NCI-H774 (cell line): Measurements from ENCODE around the gene CAMTA1.
"Not testable (repeated sequence)": the region's sequence is repeated elsewhere in the genome, so short reads cannot be mapped to it uniquely, and the experiment has no call there.

Source experiments
- DNase-seq: peaks from one replicate; lab custom pipeline; 2025; lab: John Stamatoyannopoulos, UW

The CAMTA1 gene

DNA sequence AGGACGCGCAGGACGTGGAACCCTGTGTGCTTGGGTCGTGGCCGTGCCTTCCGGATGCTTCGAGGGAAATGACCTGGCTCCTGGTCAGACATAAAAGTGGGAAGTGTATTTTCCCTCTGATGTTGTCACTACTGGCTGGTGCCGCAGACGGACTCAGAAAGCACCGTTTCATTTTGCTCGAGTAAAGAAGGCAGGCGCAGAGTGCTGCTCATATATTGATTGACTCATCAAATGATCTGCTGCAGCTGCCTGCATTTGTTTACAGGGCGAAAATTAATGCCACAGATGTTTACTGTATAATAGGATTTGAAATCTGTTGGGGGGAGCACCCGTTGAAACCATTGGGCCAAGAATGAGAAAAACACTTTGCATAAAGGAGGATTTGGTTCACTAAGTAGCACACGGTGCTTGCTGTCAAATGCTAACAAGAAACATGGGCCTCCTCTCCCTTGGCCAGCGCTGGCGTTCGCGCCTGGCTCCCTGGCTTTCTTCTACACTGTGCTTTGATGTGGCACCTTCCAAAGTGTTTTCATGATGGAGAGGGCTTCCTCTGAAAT, 365.5 kb downstream of the CAMTA1 start:
- no peak for DNase-seq

DNA sequence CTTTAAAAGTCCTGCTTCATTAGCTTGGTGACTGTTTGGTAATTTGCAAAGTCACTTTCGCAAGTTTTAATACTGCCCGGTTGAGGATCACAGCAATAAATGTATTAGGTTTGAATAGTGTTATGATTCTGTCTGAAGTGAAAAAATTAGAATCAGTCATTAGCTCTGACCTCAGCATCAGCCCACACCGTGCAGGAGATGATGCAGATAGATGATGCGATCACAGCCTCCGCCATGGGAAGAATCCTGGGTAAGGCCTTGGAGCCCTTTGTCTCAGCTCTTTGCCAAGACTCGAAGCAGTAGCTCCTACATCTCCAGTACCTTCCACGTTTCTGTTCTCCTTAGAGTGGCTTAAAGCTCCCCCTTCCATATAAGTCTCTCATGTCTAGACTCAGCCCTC, 366.7 kb downstream of the CAMTA1 start:
- no peak for DNase-seq

DNA sequence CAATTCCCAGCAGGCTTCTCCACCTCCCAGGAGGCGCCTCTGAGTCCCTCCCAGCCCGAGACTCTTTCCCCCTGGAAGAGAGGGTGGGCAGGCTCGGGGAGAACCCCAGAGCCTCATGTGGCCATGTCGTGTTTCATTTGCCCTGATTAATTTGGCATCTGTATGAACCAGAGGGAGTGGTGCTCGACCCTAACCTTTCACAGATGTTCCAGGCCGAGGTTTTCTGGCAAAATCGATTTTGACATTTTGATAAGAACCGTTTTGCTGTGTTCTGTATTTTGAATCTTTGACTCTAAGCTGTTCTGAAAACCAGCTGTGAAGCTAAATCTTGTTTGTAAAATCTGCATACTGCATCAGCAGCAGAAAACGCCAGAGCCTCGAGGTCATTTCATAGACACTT, 367.4 kb downstream of the CAMTA1 start:
- no peak for DNase-seq

DNA sequence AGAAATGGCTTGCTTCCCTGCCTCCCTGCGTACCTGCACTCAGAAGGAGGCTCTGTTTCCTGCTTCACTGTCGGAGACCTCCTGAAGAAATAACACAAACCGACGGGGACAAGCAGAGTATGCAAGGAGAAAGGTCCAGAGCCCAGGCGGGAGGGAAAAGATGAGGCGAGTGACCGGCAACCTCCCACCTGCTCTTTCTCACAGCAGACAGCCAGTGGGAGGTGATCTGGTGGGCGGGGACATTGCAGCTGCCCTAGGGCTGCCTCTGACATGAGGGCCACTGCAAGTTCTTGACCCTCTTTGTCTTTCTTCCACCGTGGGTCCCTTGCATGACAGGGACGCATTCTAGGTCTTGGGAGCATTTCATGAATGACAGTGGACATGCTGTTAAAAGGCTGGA, 368.2 kb downstream of the CAMTA1 start:
- DNase-seq, result no peak

DNA sequence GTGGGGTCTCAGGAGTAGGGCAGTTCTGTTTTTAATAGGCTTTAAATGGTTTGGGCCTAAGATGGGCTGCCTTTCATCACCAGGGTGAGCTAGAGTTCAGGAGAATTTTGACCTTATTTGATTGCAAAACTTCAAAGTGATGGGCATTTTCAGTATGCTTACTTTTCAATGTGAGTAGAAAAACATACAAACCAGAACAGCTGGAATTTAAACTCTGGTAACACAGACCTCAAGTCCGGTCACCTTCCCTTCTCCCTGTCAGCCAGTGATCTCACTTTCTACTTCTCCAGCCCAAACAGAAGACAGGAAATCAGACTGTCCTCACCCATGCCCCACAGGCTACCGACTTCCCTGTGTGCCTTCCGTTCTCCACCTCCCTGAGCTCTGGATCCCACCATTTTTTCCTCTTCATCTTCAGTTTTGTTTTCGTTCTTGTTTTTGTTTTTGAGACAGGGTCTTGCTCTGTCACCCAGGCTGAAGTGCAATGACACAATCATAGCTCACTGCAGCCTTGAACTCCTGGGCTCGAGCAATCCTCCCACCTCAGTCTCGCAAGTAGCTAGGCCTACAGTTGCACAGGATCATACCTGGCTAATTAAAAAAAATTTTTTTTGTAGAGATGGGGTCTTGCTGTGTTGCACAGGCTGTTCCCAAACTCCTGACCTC, 374.0 kb downstream of the CAMTA1 start:
- DNase-seq, result no peak

DNA sequence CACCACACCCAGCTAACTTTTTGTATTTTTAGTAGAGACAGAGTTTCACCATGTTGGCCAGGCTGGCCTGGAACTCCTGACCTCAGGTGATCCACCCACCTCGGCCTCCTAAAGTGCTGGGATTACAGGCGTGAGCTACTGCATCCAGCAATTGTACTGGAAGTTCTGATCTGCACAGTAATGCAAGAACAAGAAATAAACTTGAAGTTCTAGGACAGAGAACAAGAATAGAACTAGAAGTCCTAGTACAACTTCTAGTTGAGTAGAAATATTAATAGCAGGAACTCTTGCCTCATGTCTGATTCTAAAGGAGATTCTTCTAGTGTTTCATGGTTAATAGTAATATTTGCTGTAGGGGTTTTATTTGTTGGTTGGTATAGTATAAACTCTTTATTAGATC, 383.3 kb downstream of the CAMTA1 start:
- DNase-seq, result not testable (repeated sequence)

DNA sequence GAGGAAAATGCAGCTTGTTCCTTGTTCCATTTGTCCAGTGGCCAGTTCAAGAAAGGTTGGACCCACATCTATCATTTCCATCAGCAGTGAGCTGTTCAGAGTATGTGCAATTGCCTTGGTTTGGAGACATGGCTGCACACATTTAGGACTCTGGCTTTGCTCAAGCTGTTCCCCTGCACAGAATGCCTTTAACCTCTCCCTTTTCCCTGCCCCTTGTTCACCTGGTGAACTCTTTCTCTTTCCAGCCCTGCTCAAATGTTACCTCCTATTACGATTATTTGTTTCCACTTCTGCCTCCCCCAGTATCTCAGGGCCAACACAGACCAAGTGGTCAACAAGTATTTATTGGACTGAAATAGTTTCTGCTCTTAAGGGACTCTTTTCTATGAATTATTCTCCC, 385.9 kb downstream of the CAMTA1 start:
- DNase-seq, result no peak

DNA sequence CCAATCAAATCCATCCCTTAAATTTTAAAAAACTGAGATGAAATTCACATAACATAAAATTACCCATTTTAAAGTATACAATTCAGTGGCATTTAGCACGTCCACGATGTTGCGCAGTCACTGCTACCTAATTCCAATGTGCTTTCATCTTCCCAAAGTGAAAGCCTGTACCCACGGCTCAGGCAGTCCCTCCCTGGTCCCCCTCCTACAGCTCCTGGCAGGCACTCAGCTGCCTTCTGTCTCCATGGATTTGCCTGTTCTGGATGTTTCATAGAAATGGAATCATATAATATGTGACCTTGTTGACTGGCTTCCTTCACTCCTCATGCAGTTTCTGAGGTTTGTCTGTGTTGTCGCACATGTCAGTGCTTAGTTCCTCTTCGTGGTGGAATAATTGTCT, 386.3 kb downstream of the CAMTA1 start:
- DNase-seq, result no peak

DNA sequence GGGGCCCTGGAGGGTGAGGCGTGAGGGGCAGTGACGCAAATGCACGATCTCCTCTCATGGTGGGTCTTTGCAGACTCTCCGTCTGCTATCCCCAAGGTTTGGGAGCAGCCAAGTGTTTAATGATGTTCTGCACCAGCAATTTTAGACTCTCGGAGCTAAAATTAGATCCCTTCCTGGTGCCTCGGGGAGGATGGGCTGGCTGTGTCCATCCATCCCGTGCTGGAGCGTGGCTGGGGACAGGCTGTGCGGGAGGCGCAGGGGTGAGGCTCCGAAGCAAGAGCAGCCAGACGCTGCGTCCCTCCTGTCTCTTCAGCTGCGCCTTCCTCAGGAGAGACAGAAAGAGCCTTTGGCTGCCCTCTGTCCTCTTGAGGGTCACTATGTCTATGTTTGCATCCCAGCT, 387.6 kb downstream of the CAMTA1 start:
- DNase-seq, result no peak

DNA sequence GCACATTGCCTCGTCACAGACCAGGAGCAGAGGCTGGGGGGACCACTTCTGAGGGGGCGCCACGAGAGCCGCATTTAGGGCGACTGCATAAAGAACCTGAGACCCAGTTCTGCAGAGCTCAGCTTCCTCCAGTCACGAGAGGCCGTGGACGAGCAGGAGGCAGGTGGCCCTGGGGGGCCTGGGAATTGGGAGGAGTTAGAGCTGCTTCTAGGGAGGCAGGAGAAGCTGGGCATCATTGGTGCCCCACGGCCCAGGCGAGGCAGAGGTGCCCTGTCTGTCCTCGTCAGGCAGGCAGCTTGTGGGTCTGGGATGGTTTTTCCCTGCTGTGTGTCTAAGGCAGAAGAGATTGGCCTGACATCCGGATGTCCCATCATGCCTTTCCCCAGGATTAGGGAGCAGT, 389.3 kb downstream of the CAMTA1 start:
- no peak for DNase-seq

DNA sequence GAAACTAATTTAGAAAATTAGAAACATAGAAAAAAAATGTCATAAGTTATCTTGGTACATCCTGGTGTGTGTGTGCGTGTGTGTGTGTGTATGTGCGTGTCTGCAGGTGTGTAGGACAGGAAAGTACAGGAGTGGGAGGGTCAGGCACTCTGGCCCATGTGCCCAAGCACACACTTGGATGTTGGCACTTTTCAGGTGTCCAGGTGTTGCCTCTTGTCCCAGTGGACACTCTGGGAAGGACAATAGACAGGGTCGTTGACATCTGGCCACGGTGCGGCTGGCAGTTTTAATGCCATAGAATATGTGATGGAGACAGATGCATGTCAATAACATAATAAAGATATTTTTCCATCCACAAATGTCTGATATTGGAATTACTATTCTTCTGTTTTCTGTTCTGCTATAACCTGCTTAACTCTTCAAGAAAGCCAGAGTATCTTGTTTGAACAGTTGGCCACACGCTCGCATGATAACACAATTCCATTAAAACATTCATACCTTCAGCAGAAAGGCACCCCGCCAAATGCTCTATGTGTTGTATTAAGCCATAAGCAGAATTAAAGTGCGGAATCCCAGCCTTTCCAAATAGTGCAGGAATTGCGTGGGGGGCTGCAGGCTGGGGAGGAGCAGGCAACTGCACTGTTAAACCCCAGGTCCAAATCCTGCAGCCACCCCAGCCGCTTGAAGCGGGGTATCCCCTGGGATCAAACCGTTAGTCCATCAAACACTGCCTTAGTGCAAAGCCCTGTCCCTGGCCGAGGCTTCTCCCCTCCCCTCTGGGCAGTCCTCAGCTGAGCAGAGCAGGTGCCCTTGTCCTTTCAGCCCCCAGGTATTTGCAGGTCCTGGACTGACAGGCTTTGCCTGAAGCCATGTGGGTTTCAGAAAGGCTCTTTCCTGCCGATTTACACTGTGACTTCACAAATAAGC, 390.0 kb downstream of the CAMTA1 start:
- no peak for DNase-seq

DNA sequence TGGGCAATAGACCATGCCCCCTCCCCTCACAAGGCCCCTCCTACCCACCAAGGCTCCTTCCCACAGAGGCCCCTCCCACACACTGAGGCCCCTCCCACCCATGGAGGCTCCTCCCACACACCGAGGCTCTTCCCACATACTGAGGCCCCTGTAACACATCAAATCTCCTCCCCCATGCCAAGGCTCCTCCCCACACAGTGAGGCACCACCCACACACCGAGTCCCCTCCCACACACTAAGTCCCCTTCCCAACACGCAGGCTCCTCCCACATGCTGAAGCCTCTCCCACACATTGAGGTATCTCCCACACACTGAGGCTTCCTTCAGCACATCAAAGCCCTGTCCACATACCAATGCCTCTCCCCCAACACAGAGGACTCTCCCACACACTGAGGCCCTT, 391.8 kb downstream of the CAMTA1 start:
- DNase-seq, result no peak

DNA sequence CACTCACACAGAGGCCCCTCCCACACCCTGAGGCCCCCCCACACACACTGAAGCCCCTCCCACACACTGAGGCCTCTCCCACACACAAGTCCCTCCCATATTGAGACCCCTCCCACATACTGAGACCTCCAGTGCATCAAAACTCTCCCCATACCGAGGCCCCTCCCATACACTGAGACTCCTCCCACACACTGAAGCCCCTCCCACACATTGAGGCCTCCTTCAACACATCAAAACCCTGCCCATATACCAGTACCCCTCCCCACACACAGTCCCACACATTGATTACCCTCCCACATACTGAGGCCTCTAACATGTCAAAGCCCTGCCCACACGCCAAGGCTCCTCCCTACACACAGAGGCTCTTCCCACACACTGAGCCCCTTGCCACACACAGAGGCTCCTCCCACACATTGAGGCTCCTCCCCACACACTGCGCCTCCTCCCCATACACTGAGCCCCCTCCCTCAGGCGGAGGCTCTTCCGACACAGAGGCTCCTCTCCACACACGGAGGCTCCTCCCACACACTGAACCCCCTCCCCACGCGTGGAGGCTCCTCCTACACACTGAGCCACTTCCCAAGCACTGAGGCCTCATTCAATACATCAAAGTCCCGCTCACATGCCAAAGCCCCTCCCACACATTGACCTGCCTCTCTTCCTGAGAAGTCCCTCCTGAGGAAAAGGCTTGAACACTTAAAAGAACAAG, 392.3 kb downstream of the CAMTA1 start:
- DNase-seq, result no peak

DNA sequence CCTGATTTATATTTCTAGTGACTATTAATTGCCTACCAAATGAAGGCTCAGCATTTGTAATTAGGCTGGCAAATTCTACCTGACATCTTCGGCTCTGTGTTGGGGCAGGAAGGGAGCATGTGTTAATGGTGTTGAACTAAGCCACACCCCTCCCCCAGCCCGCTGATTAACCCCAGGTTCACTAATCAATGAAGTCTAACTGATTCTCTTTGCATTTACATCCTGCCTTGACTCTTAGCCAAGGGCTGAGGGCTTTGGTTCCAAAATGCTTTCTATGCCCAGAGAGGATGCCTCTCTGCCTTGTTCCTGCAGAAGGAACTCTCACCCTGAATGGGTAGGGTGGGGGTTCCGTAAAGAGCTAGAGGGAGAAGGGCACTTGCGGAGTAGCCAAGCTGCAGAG, 393.1 kb downstream of the CAMTA1 start:
- DNase-seq, result no peak

DNA sequence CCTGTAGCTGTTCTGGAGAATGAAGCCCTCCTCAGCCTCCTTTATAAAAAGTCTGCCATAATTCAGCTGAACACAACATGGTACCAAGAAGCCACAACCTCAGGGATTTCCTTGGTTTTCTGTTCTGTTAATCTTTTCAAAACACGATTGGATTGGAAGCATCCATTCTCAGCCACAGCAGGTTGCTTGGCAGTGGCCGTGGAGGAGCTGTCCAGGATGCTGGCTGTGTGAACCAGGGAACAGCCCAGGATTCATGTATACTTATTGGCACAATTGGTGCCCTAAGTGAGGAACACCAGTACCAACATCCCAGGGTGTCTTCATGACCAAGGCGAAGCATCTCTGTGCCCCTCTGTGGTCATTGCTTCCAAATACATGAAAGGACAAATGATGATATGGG, 393.5 kb downstream of the CAMTA1 start:
- no peak for DNase-seq

DNA sequence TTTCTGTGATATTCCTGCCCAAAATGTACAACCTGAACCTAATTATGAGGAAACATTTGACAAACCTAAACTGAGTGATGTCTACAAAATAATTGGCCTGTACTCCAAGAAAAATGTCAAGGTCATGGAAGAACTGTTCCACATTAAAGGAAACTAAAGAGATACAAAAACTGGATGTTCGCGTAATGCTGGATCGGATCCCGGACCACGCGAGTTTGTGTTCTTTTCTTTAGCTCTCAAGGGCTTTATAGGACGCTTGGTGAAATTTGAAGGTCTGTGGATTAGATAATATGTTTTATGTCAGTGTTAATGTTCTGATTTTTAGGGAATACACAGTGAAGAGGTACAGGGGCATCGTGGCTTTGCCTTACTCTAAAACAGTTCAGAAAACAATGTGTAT, 400.5 kb downstream of the CAMTA1 start:
- DNase-seq, result no peak

DNA sequence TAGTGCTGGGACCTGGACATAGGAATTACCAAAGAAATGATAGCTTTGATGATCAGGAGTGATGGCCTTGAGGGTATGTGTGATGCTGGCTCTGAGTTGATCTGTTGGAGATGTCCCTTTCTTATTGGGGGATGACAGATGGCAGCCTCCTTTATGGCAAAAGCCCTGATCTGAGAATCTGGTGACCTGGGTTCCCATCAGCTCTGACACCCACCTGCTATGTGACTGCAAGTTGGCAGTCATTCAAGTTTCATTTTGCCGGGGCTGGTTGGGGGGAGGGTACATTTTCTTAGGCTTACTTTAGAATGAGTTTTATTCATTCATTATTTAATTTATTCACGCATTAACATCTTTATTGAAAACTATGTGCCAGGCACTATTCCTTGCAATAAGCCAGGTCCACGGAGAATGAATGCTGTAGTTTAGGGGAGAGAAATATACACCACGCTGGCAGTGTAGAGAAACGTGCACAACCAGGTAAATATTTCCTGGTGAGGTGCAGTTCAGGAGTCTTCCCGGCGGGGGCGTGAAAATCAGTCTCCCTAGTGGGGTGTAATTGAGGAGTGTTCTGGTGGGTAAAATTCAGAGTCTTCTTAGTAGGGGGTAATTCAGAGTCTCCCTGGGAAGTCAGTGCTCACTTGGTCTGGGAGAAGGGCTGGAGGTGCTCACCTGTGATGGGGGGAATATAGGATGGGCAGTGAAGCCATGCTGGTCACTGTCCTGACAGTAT, 401.3 kb downstream of the CAMTA1 start:
- DNase-seq, result no peak

DNA sequence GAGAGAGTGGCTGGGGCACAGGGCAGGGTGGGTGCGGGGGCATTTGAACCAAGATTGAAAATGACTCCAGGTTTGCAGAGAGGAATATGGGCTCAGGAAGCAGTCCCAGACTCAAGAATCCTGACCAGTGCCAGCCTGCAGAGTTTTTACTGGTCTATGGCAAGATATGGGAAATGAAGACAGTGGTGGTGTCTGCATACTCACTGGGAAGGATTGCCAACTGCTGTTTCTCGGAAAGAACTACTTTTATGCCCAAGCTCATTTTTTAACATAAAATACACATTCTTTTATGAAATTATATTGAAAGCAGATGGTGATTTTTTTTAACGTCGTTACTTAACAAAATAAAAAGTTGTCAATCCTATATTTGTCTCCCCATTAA, 401.8 kb downstream of the CAMTA1 start:
- no peak for DNase-seq

DNA sequence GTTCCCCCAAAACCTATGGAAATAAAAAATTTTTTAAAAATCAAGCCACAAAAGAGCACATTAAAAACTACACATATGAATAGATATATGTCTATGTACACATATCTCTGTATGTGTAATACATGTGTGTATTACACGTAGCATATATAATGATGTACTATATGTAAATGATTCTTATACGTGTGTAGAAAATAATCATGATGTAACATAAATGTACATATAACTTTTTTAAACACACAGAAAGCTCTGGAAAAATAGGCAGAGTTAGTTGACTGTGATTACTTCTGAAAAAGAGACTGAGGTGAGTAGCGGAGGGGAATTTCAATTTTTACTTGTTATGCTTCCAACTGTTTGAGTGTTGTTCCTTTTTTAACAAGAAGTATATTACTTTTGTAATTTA, 405.0 kb downstream of the CAMTA1 start:
- no peak for DNase-seq

DNA sequence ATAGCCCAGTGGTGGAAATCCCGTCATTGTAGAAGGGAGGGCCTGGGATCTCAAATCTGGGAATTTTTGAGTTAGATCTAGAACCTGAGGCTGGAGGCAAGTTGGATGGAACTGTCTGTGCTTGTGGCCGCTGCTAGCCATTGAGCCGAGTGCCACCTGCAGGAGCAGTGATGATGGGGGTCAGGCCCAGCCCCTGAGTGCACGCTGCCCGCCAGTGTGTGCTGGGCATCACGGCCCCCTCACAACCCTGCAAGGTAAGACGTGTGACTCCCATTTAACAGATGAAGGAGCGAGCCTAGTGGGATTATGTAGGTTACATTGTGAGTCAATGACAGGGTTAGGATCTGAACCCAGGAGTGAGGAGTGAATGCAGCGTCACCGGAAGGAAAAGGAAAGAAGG, 407.2 kb downstream of the CAMTA1 start:
- no peak for DNase-seq

DNA sequence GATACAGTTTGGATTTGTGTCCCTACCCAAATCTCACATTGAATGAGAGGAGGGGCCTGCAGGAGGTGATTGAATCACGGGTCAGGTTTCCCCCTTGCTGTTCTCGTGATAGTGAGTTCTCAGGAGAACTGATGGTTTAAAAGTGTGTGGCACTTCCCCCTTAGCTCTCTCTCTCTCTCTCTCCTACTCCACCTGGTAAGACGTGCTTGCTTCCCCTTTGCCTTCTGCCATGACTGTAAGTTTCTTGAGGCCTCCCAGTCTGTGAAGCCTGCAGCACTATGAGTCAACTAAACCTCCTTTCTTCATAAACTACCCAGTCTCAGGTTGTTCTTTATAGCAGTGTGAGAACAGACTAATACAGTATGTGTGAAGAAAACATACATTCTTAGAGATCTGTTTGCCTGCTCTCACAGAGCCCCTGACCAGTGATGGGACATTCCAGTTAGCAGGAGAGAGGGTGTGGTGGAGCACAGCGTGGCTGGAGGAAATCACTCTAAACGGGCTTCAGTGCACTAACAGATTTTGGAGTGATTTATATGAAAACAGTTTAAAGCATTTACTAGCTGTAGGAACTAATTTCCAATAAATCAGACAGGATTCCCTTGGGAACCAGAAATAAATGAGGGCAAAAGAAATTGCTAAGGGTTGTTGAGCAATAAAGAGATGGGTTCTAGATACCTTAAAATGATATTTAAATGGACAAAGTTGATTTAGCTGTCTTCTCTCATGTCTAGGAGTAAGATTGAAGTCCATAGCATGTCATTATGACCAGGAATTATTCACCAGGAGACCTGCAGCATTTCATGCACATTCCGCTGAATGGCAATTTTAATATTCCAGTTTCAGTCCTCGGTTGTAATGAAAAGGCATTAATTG, 411.0 kb downstream of the CAMTA1 start:
- no peak for DNase-seq
